Suprapubic skin (tissue), 3 donors: ENCODE data around the gene FNDC11.

Source experiments
- CTCF ChIP-seq, 2 donors: fragments of 200-600 bp in 1 of 2; fragments of 450-650 bp in 1 of 2; sonication (generic) in 1 of 2; IDR thresholded peaks; one replicate each; pipeline ENCODE4 v1.5.1; 2016 to 2019; ENCODE audit warnings: antibody characterized with exemption in 2 of 2, mild to moderate bottlenecking in 1 of 2, moderate library complexity in 1 of 2
- POLR2A ChIP-seq, 2 donors: fragments of 450-650 bp; IDR thresholded peaks; one replicate each; pipeline ENCODE4 v1.6.1; 2017; ENCODE audit warnings: antibody characterized with exemption in 2 of 2, mild to moderate bottlenecking in 2 of 2, moderate library complexity in 2 of 2

GRCh38 chr20:63556873-63557478 lies 3.0 kb downstream of the FNDC11 start:
- no peak for TF ChIP-seq CTCF (IDR thresholded peaks at IDR 0.05)
- TF ChIP-seq POLR2A (IDR thresholded peaks at IDR 0.05) = no peak
